Psoas muscle (tissue), 8 donors: ENCODE results near the gene FAM20A. TPM values are rescaled to one million over a fixed set of nuclear protein-coding genes. Genes with fewer than 3 reads are reported as not detected.

Source experiments
- ATAC-seq, 4 donors: fragments of 200-7000 bp; cut with Tn5 transposase; one replicate each; pipeline ENCODE4 v1.9.1; 2020; ENCODE audit warnings: moderate library complexity in 3 of 4, mild to moderate bottlenecking in 2 of 4
- DNase-seq, 2 donors: peaks; one replicate each; pipeline ENCODE4 v3.0.0-alpha.2; 2020
- H3K27ac ChIP-seq: fragments of 200-600 bp; one replicate; pipeline ENCODE4 v1.8.0; 2022
- H3K27me3 ChIP-seq, 3 donors: fragments of 200-600 bp in 1 of 3; one replicate each; pipeline versions ENCODE4 v1.6.1 to v1.8.0; 2013 to 2022; ENCODE audit warnings: low read length in 2 of 3, mild to moderate bottlenecking in 2 of 3, moderate library complexity in 1 of 3; ENCODE audit not compliant: insufficient read depth in 3 of 3
- H3K36me3 ChIP-seq, 2 donors: fragments of 200-600 bp in 1 of 2; one replicate each; pipeline versions ENCODE4 v1.6.1 to v1.8.0; 2013 to 2022; ENCODE audit warnings: low read depth in 1 of 2, mild to moderate bottlenecking in 1 of 2, moderate library complexity in 1 of 2; ENCODE audit not compliant: insufficient read depth in 1 of 2
- H3K4me1 ChIP-seq: fragments of 200-600 bp; one replicate; pipeline ENCODE4 v1.8.0; 2022
- H3K4me3 ChIP-seq: fragments of 200-600 bp; one replicate; pipeline ENCODE4 v1.8.0; 2022; ENCODE audit warnings: mild to moderate bottlenecking
- H3K9me3 ChIP-seq: fragments of 200-600 bp; one replicate; pipeline ENCODE4 v1.8.0; 2022
- CTCF ChIP-seq: fragments of 200-600 bp; IDR thresholded peaks from one replicate; pipeline ENCODE4 v1.8.0; 2022; ENCODE audit warnings: antibody characterized with exemption
- WGBS, 3 donors: extraction: QIAGEN DNeasy Blood & Tissue Kit; methylation state at CpG; one replicate each; pipeline versions ENCODE4 v1.1.6 to v1.1.7; 2013; 5-methylcytosine and 5-hydroxymethylcytosine counted together
- intact Hi-C, 2 donors: fragments of 100-400 bp; cut with DNase I; formaldehyde crosslinking; loops; one replicate each; pipeline versions ENCODE4 v1.11.0 to v1.14.2; 2022
- polyA plus RNA-seq, 3 donors: library from polyadenylated mRNA; stranded (reverse); fragments of 200-250 nt; gene quantifications; one replicate each; pipeline ENCODE4 v1.2.3, GENCODE V29; 2013
- total RNA-seq, 4 donors: library from RNA; stranded (reverse); fragmentation: NEBNext Ultra II Directional in 2 of 4; extraction: Animal tissue kit (Norgen Biotek cat#: 25700) in 2 of 4; gene quantifications; one replicate each; pipeline versions ENCODE4 v1.2.1 to v1.2.4, GENCODE V29; 2021 to 2023
- donor health status: healthy with polysubstance abuse.
- donor health status: DM: no; HTN: no; CAD: no; lungs with moderate emphysema.
- donor health status: Bipolar disorder and iron deficiency.
- donor health status: healthy.
- donor health status: DM: yes; HTN: yes; CAD: no.
- donor health status: DM: no; HTN: no; CAD: no.
- donor health status: DM: no; HTN: no; CAD: no.
- donor health status: DM: yes; HTN: yes; CAD: no.

The FAM20A gene
- total and polyA plus RNA-seq, 7 donors, result 0.83 to 7.1 (median 1.8) TPM

- TF ChIP-seq CTCF, result no peak
- H3K27ac ChIP-seq, result no peak overlapping the region
- no peaks in the 10 kb centered on the region for H3K27me3 ChIP-seq
- no peaks in the 10 kb centered on the region for H3K4me1 ChIP-seq
- DNase-seq (no peak), ATAC-seq (no peak)
- no peaks in the 10 kb centered on the region for H3K9me3 ChIP-seq
- intact Hi-C loops, result no loop called here
- peaks cover 0 to 9% of the 10 kb centered on the region in 2 donors for H3K36me3 ChIP-seq
- no peak overlapping the region for H3K4me3 ChIP-seq
- 93 to 96% (median 94%) methylated on average over 4 of the region's 4 CpGs for WGBS, 3 donors
These were observed 44.6 kb downstream of the FAM20A start for GRCh38 chr17:68556551-68556950.

GRCh38 chr17:68544111-68544915 lies 56.9 kb downstream of the FAM20A start:
- TF ChIP-seq CTCF, result no peak
- no peak overlapping the region for H3K4me3 ChIP-seq
- no peaks in the 10 kb centered on the region for H3K27me3 ChIP-seq
- DNase-seq (no peak), ATAC-seq (peak in 1 of 4 donors; percentile 35)
- intact Hi-C loops, result no loop called here
- 45 to 51% (median 51%) methylated on average over 12 of the region's 12 CpGs for WGBS, 3 donors
- no peaks in the 10 kb centered on the region for H3K9me3 ChIP-seq
- peaks cover 0 to 84% of the 10 kb centered on the region in 2 donors for H3K36me3 ChIP-seq
- peaks cover 4% of the 10 kb centered on the region for H3K4me1 ChIP-seq
- H3K27ac ChIP-seq, result no peak overlapping the region

- Histone ChIP-seq H3K36me3 (peaks cover 0 to 93% of the 10 kb centered on the region in 2 donors), H3K4me1 (peaks cover 9% of the 10 kb centered on the region), H3K9me3 (no peaks in the 10 kb centered on the region), H3K27ac (peak overlapping the region; percentile 7), H3K4me3 (no peak overlapping the region), H3K27me3 (no peaks in the 10 kb centered on the region)
- peak in 3 of 4 donors; percentile 1 to 13 (median 2) for ATAC-seq
- 91 to 96% (median 95%) methylated on average over 13 of the region's 13 CpGs for WGBS, 3 donors
- no peak for TF ChIP-seq CTCF
- DNase-seq, result no peak
- intact Hi-C loops, result no loop called here
These were observed 58.3 kb downstream of the FAM20A start for GRCh38 chr17:68542698-68543463.

GRCh38 chr17:68541816-68542215 lies 59.4 kb downstream of the FAM20A start:
- Histone ChIP-seq H3K27me3 (no peaks in the 10 kb centered on the region), H3K27ac (no peak overlapping the region), H3K36me3 (peaks cover 2 to 95% of the 10 kb centered on the region in 2 donors), H3K9me3 (no peaks in the 10 kb centered on the region), H3K4me3 (no peak overlapping the region), H3K4me1 (peaks cover 13% of the 10 kb centered on the region)
- no peak for TF ChIP-seq CTCF
- WGBS, 3 donors, result 78 to 88% (median 88%) methylated on average over 6 of the region's 6 CpGs
- ATAC-seq, result peak; percentile 9 to 15 (median 10)
- no peak for DNase-seq
- intact Hi-C loops, result no loop called here
